HG03135 (cell line): Measurements from ENCODE around the gene DST.

Experiments
- ATAC-seq: cut with Tn5 transposase; IDR thresholded peaks from one replicate; pipeline ENCODE4 v1.9.1; 2021; ENCODE audit warnings: mild to moderate bottlenecking, moderate library complexity; ENCODE audit not compliant: unreplicated experiment

DST gene

GRCh38 chr6:56444855-56445254 is 197.8 kb downstream of the DST start:
- ATAC-seq = no peak

- no peak for ATAC-seq
Measured at GRCh38 chr6:56440551-56440981, 202.1 kb downstream of the DST start.

GRCh38 chr6:56437171-56437900 is 205.4 kb downstream of the DST start:
- no peak for ATAC-seq

- no peak for ATAC-seq
Measured at GRCh38 chr6:56435754-56436153, 206.9 kb downstream of the DST start.

- ATAC-seq = no peak
Measured at GRCh38 chr6:56435326-56435725, 207.4 kb downstream of the DST start.

GRCh38 chr6:56434606-56435005 is 208.1 kb downstream of the DST start:
- no peak for ATAC-seq

GRCh38 chr6:56433119-56433518 is 209.6 kb downstream of the DST start:
- no peak for ATAC-seq

- no peak for ATAC-seq
Measured at GRCh38 chr6:56432194-56432593, 210.5 kb downstream of the DST start.

GRCh38 chr6:56430629-56431600 is 211.8 kb downstream of the DST start:
- no peak for ATAC-seq

- no peak for ATAC-seq
Measured at GRCh38 chr6:56424542-56425083, 218.1 kb downstream of the DST start.

- ATAC-seq = no peak
Measured at GRCh38 chr6:56424064-56424463, 218.6 kb downstream of the DST start.

- ATAC-seq = no peak
Measured at GRCh38 chr6:56420296-56420695, 222.4 kb downstream of the DST start.

- no peak for ATAC-seq
Measured at GRCh38 chr6:56419191-56419590, 223.5 kb downstream of the DST start.

GRCh38 chr6:56417823-56418222 is 224.9 kb downstream of the DST start:
- no peak for ATAC-seq

- no peak for ATAC-seq
Measured at GRCh38 chr6:56416247-56416646, 226.4 kb downstream of the DST start.

- ATAC-seq = no peak
Measured at GRCh38 chr6:56408976-56409375, 233.7 kb downstream of the DST start.
